GM18519 (cell line): ENCODE data around the gene ACKR2.

Experiments
- ATAC-seq: cut with Tn5 transposase; IDR thresholded peaks from one replicate; pipeline ENCODE4 v1.9.1; 2021; ENCODE audit warnings: mild to moderate bottlenecking, moderate library complexity; ENCODE audit not compliant: unreplicated experiment, low FRiP score

The ACKR2 gene

DNA sequence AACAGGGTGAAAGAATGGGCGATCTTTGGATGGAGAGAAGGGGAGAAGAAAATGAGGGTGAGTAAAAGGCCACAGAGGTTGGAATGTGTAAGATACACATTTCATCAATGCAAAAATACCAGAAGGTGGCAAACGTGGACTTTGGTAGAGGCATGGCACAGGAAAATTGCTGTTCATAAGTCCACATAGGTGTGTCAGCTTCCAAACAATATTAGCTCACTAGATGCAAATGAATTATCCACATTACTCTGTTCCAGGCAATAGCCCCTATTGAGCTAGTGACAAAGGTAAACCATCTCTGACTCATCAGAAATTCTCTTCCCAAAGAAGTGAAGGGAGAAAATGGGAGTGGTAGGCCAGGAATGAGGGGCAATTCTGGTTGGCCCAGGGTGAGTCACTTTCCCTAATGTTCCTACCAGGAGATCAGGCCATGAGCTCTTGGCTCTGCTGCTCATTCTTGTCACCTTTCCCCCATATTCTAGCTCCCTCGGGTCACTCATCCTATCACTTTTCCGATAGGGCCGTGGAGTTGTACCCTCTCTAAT, 19.9 kb downstream of the ACKR2 start:
- ATAC-seq, result no peak

DNA sequence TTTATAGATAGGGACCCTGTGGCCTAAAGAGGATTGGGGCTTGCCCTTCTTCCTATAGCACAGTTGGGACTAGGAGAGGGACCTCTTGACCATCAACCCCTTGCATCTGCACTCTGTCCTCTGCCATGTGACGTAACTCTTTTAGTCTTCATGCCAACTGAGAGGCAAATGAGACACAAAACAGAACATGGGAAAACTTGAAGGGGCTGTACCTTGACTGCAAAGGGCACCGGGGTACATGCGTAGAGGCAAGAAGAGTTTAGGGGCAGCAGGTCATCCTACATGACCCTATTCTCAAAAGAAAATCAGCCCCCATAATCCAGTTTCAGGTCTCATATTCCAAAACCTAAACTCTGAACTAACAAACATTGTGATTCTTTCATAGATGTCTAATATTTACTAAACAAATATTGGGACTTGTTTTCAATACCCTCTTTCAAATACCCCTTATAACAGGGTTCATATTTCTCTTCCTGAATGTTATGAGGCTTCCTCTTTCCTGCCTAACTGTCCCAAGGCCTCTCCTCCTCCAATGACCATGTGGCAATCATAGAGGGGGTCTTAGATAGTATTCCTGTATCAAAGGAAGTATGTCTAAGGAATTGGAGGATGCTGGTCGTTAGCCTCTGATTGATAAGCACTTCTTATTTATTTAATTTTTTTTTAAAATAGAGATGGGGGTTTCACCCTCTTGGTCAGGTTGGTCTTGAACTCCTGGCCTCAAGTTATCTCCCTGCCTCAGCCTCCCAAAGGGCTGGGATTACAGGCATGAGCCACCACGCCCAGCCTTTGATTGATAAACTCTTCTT, 20.6 kb downstream of the ACKR2 start:
- ATAC-seq, result no peak

DNA sequence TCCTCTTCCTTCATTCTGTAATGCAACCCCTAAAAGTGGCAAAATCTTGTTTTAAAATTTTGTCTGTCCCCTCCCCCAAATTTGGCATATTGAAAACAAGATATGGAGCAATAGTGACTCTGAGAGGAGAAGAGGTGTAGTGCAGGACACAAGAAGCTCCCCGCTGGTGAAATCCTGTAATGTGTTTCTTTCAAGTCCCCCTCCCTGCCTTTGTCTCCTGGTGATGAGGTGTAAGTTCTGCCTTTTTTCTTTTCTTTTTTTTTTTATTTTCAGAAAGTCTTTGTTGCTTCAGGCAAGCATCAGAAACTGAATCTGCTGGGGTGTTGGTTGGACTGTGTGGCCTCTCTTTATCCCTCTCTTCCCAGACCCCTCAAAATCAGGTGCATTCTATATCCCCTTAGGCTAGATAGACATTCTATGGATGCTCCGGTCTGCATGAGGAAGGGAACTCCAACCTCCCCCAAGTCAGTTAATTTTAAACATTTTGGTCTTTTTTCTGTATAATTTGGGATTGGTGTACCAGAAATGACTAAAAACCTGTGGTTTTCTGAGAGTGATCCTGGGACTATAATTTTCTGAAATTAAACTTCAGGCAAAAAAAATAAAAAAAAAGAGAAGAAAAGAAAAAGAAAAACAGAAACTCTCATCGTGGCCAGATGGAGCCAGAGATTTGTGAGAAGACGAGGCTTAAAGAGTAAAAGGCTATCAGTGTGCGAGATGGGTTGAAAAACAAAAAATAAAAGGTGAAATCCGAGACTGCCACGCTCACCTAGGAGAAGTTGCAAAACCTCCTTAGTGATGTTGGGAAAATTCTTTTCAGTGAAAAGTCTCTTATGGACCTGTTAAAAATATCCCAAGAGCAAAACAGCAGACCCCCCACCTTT, 21.4 kb downstream of the ACKR2 start:
- ATAC-seq, result no peak

DNA sequence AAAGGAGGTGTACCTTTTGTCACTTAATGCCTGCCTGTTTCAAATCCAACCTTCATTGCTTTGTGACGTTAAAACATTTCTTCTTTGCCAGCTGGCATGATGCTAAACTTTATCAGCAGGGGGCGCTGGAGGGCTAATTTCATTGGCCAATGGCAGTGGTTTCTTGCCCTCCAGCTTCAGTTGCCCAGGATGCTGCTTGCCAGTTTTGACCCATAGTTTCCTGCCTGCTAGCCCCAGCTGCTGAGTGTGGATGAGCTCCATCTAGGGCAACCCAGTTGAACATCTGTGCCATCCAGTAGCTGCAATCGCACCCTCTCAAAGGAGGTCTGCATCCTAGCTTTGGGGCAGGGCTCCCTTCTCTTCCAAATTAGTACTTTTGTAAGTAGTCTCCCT, 22.1 kb downstream of the ACKR2 start:
- ATAC-seq, result no peak

DNA sequence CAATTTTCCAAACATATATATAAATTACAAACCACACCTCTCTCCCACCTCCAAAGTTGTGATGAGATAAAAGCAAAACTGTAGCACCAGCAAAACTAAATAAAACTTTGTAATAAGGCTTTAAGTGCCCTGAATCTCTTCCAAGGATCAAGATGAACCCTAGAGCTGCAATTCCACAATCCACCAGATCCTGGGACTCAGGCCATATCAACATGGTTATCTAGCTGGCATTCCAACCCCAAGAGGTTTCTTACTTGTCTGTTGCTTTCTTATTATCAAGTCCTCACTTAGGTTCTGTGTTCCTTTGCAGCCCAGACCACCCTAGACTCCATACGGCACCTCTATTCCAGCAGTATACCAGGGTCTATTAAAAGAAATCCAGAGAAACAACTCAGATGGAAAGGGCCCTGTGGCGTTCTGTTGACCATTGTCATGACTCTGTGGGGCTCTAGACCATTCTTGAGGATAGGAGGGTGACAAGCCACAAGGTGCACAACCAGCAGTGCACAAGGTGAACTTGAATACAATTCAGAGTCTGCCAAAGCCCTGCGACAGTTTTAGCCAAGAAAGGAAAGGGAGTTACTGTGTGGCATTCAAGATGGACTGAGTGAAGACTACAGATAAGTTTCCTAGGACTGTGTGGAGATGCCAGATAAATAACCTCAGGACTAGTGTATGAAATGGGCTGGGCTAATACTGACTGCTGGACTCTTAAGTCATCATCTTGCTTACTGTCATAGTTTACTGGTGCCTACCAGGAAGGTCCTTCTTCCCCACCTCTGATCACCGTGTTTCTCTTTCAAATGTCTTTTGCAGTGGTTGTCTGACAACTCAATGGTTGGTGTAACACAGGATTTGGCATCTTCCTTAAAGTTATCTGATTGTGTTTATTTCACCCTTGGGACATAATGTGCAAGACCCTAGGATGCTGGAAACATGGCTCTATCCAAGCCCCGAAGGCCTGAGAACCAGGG, 27.2 kb downstream of the ACKR2 start:
- no peak for ATAC-seq

DNA sequence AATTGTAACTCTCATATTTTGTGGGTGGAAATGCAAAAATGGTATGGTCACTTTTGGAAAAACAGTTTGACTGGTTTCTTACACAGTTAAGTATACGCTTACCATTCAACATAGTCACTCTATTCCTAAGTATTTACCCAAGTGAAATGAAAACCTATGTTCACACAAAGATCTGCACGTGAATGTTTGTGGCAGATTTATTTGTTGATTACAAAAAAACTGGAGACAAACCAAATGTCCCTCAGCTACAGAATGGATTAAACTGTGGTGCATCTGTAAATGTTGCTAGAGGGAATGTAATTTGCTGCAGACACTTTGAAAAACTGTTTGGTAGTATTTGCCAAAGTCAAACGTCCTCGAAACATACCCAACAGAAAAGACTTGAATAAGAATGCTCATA, 29.3 kb downstream of the ACKR2 start:
- no peak for ATAC-seq

DNA sequence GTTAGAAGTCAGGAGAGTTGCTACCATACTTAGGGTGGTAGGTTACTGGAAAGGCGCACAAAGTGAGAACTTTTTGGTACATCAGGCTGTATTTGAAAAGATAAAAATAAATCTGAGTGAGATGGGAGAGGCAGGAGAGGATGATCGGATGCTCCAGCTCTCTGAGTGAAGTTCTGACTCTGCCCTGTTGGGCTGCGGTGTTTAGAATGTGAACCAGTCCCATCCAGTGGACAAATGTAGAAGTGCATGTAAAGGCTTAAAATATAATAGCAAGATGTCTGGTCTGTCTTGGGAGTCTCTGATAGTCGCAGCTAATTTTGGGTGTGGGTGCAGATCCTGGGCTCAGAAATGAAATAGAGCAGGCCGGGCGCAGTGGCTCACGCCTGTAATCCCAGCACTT, 30.4 kb downstream of the ACKR2 start:
- ATAC-seq, result peak; percentile 86

DNA sequence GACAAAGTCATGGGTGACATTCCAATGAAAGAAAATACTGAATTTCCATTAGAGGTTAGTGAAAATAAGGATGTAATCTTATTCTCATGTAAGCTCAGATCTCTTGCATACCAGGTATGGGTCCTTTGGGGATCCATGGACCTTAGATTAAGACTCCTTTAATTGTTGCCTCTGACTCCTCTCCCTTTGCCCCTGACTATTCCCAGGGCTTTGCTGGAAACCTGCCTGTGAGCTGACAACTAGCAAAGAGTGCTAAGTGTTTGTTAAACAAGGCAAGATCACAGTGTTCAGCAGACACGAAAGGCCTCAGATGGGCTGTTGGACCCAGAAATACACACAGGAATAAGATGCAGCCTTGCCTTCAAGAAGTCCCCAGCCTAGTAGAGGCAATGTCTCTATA, 32.1 kb downstream of the ACKR2 start:
- no peak for ATAC-seq

DNA sequence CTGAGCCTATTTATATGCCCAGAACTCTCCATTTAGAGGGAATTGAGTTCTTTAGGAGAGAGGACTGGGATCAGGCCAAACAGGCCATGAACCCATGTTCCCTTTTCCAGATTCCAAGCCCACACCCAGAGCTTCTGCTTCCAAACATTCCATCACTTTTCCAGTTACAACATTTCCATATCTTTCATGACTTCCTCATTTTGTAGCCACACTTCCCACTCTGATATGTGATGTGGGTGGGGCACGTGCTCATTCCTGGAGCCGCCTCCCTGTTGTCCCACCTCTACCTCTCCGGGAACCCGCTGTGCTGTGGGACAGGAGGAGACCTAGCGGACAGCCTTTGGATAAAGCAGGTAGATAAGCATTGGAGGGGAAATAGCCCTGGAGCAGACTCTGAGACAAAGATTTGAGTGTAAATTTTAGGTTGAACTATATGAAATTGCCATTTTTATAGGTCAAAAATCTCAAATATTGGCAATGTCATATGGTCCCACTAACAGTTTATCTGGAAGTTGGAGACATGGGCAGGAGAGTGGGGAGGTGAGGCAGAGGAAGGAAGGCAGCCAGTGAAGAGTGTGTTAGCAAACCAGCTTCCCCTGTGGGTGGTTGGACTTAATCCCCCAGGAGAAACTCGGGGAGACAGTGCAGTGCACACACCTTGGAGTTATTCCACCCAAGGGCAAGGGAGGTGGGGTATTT, 34.6 kb downstream of the ACKR2 start:
- ATAC-seq, result no peak

DNA sequence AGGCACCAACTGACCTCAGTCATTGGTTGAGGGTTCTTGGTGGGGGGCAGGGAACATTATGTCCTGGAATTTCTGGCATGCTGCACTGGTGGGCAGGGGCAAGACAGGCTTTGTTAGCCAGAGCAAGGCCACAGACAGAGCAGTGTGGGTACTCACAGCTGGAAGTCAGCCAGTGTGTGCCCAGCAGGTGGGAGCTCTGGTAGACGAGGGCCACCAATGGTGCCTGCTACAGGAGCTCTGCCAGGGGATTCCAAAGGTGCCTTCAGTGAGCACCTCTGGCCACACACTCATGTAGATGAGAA, 35.1 kb downstream of the ACKR2 start:
- no peak for ATAC-seq

DNA sequence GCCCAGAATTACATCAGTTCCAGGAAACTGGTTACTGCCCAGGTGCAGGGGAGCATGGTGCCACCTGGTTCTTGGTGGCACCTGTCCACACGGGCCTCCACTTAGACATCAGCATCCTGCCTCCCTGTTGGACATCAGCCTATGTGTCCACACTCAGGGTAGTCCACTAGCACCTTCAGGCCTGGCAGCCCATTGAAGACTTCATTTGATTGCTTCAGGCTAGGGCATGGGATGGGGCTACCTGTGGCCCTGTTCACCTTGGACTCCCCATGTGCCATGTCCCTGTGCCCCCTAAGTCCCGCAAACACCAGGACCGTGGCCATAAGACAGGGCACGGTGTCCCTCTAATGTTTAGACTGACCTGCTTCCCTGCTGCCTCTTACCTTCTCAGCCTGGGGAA, 35.6 kb downstream of the ACKR2 start:
- no peak for ATAC-seq

DNA sequence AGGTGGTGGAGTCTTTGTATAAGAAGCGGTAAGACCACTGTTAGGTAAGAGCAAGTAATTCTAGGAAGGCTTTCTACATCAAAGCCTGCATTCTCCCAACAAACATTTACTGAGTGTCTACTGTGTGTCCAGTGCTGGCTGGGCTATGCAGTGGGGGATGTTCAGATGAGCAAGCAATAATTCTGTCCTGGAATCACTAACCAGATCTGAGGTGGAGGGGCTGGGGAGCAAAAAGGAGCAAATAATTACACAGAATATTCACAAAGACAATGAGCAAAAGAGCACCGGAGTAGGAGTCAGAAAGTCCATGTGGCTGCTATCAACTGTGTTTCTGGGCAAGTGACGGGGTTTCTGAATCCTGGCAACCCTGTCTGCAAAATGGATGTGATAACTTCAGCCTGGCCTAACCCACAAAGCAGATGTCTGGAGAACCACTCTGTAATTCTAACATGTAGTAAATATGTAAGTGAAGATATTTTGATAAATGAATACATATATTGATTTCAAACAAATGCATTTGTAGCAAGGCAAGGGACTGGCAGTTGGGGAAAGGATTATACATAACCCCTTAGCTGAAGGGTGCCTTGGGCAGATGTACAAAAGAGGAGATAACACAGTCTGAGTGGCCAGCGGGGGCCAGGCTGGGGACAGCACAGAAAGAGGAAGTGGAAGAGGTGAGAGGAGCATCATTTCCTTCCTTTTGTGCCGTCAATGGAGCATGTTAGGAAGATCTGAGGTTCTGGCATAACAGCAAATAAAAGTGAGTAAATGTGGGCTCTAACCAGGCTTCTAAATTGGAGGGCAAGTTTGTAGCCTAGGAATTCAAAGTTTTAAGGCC, 37.7 kb downstream of the ACKR2 start:
- no peak for ATAC-seq

DNA sequence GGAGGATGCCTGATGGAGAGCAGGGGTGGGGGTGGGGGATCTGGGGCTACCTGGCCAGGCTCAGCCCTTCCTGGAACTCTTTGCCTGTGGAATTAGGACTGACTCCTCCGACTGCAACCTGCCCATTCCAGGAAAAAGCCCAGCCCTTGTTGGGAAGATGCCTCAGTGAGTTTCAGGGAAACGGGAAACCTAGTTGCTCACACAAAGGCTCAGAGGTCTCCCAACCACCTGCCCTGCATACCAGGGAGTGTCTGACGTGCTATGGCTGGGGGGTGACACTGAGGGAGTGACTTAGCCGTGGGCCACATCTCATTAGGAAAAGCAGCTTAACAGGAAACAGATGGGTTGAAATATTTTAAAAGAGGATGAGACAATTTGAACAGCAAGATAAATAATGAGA, 38.5 kb downstream of the ACKR2 start:
- no peak for ATAC-seq

DNA sequence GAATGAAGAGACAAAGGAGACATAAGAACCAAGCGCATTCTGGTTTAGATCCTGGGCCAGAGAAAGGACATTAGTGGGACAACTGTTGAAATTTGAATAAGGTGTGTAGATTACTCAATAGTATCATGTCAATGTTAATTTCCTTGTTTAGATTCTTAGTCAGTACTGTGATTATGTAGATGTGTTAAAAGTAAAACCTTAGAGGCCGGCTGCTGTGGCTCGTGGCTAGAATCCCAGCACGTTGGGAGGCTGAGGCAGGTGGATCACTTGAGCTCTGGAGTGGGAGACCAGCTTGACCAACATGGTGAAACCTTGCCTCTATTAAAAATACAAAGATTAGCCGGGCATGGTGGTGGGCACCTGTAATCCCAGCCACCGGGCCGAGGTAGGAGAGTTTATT, 39.8 kb downstream of the ACKR2 start:
- no peak for ATAC-seq

DNA sequence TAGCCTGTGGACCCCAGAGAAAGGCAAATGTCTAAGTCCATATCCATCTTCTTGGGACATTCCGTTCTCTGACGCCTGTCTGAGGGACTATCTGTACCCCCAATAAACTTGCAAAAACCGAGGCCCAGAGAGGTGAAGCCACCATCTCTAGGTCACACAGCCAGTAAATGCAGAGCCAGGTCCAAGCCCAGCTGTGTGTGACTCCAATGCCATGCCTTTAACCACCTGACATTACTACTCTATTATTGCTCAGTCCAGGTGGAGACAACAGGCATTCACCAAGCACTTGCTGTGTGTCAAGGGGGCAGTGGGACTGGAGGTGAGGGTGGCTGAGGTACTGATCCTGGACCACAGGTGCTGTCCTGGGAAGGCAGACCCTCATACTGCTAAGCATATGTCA, 41.0 kb downstream of the ACKR2 start:
- ATAC-seq, result no peak

DNA sequence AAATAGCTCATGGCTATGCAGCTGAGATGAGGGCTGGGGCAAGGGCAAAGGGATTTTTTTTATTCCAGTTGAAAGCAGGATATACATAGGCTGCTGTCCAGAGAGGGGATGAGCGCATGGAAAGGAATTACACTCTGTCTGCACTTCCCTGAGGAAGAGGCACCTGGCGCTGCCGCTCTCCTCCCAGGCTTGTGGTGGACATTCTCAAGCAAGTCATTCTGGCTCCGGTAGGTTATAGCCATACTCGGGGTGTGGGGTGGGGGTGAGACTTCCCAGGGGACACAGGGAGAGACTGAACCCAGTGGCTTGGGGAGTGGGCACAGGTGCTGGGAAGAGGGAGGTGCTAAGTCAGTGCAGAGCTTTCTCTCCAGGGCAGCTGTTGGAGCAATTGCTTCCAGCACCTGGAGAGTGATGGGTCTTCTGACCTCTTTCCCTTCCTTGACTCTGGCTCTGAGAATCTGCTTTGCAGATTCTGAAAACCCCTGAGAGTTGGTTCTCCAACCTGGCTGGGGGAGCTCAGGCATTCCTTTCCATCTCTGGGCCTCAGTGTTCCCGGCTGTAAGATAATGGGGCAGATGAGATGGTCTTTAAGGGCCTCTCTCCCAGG, 42.1 kb downstream of the ACKR2 start:
- ATAC-seq, result no peak

DNA sequence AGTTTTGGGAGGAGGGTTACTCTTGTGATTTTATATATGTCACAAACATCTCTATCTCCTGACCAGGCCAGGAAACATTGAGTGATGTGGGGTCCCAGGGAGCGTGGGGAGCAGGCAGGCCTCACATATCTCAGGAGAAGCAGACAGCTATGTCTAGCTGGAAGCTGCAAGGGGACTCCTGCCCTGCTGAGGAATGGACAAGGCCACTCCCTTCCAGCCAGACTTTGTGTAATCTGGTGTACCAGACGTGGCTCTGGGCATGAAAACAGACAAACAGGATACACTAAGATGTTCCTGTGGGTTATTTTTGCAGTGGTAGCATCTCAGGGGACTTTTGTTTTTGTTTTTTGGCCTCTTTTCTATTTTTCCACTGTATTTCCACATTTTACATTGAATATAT, 43.2 kb downstream of the ACKR2 start:
- no peak for ATAC-seq

DNA sequence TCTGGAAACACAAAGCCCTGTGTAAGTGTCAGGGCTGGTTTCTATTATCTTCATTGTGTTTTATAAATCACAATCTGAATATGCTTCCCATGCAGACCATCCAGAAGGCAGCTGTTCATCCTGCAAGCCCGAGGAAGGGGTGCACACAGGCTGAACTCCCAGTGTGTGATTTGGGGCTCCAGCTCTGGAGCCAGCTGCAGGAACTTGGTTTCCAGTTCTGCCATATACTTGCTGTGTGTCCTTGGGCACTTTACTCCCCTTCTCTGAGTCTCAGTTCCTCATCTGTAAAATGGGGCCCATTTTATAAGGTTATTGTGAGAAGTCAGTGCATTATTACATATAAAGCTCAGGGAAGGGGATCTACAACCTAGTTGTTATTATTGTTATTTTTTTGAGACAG, 43.8 kb downstream of the ACKR2 start:
- no peak for ATAC-seq
